ENCODE data around the gene NKX2-3.

- TF ChIP-seq, protein P1, sequence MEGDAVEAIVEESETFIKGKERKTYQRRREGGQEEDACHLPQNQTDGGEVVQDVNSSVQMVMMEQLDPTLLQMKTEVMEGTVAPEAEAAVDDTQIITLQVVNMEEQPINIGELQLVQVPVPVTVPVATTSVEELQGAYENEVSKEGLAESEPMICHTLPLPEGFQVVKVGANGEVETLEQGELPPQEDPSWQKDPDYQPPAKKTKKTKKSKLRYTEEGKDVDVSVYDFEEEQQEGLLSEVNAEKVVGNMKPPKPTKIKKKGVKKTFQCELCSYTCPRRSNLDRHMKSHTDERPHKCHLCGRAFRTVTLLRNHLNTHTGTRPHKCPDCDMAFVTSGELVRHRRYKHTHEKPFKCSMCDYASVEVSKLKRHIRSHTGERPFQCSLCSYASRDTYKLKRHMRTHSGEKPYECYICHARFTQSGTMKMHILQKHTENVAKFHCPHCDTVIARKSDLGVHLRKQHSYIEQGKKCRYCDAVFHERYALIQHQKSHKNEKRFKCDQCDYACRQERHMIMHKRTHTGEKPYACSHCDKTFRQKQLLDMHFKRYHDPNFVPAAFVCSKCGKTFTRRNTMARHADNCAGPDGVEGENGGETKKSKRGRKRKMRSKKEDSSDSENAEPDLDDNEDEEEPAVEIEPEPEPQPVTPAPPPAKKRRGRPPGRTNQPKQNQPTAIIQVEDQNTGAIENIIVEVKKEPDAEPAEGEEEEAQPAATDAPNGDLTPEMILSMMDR (IDR thresholded peaks at IDR 0.05): no peak
- TF ChIP-seq TCF7L2 (IDR thresholded peaks at IDR 0.05; ENCODE audit: low read depth, low read length): no peak
These were observed 50.9 kb downstream of the NKX2-3 start for GRCh38 chr10:99583687-99584086.

All from Panc1 (cell line).